GM19372 (cell line): ENCODE measurements around the gene LRFN3.
A peak's percentile ranks its signal among the peaks of the same experiment; 100 is the strongest.
"Not testable (repeated sequence)": the region's sequence is repeated elsewhere in the genome, so short reads cannot be mapped to it uniquely, and the experiment has no call there.

Experiments
- ATAC-seq: cut with Tn5 transposase; IDR thresholded peaks from one replicate; pipeline ENCODE4 v1.9.1; 2021; ENCODE audit warnings: mild to moderate bottlenecking, low read depth, moderate library complexity; ENCODE audit not compliant: unreplicated experiment

The LRFN3 gene, protein sequence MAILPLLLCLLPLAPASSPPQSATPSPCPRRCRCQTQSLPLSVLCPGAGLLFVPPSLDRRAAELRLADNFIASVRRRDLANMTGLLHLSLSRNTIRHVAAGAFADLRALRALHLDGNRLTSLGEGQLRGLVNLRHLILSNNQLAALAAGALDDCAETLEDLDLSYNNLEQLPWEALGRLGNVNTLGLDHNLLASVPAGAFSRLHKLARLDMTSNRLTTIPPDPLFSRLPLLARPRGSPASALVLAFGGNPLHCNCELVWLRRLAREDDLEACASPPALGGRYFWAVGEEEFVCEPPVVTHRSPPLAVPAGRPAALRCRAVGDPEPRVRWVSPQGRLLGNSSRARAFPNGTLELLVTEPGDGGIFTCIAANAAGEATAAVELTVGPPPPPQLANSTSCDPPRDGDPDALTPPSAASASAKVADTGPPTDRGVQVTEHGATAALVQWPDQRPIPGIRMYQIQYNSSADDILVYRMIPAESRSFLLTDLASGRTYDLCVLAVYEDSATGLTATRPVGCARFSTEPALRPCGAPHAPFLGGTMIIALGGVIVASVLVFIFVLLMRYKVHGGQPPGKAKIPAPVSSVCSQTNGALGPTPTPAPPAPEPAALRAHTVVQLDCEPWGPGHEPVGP

GRCh38 chr19:35935911-35936737 is at the start of gene LRFN3:
TSS of gene LRFN3 (plus strand) at chr19:35936374. CDS start at chr19:35939426, 3,052 bp downstream.
- no peak for ATAC-seq

DNA sequence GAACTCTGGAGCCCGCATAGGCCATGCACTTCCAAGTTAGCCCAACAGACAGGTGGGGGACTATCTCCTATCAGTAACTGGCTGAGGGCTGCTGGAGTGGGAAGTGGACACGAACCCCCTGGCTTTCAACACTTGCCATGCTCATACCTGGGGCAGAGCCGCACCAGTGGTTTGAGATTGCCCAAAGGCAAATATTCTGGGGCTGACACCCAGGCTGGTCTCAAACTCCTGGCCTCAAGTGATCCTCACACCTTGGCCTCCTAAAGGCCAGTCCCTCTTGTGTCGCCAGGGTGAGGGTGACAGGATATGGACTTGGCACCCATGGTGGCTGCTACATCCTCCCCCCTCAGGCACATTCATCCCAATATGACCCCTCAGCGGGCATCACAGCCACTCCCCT is 49.0 kb upstream of the LRFN3 start:
- no peak for ATAC-seq

DNA sequence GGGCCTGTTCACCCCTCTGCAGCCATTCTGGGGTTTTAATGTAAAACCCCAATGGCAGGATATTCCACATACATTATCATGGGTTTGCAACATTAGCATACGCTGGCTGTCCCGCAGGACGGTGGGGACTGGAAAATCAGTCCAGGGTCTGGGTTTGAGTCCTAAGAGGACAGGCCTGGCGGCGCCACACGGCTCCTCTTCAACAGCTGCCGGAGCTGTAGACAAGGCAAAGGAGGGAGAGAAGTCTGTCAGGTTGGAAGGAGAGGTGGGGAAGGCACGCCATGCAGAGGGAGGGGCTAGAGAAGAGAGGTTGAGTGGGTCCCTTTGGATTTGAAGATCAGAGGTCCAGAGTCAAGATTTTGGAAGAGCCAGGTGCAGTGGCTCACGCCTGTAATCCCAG is 47.8 kb upstream of the LRFN3 start:
- ATAC-seq: no peak

DNA sequence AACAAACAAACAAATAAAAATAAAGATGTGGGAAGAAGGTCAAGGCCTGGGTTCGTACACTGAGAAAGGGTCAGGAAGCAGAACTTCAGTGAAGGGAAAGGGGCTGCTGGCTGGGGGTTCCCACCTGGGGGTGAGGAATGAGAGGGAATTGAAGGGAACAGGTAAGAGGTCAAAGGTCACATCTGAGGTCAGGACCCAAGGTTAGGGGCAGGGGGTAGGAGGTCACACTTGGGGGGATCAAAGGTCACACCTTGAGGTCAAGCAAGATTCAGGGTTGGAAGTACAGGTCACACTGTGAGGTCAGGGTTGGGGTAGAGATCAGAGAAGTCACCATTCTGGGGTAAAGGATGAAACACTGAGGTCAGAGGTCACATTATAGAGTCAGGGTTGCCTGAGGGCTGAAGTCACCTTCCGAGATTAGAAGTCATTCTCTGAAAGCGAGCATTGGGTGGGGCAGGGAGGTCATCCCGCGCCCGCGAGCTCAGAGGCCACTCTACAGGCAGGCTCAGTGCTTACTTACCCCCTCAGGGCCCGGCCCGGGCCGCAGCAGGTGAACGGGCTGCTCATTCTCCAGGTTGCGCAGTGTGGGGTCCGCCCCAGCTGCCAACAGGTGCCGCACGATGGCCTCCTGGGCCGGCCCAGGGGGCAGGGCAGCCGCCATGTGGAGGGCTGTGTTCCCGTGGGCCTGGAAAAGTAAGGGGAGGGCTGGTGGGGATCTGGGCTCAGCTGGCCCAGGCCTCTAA is 46.6 kb upstream of the LRFN3 start:
- no peak for ATAC-seq

DNA sequence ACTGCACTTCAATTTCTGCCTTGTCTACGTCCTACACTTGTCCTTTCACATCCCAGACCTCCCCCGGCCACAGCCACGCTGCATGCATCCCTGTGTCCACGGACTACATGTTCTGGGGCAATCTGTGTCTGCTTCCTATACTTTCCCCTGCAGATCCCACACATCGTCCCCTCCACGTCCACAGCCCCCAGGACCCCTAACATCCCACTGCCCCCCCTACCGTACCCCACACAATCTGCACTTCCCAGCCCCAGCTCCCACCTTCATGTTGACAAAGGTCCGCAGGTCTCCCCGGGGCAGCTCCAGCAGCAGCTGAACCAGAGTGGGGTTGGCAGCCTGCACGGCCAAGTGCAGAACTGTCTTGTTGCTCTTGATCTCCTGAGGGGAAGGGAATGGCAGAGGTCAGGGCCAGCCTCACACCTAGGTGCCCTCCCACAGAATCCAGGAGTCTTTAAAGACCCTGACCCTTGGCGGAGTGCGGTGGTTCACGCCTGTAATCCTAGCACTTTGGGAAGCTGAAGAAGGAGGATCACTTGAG is 46.0 kb upstream of the LRFN3 start:
- ATAC-seq: no peak

- not testable (repeated sequence) for ATAC-seq
Measured at GRCh38 chr19:35891819-35892218, 44.4 kb upstream of the LRFN3 start.

GRCh38 chr19:35894342-35894741 is 41.8 kb upstream of the LRFN3 start:
- ATAC-seq: no peak

- no peak for ATAC-seq
Measured at GRCh38 chr19:35895911-35896642, 40.1 kb upstream of the LRFN3 start.

GRCh38 chr19:35896643-35897040 is 39.5 kb upstream of the LRFN3 start:
- ATAC-seq: no peak

DNA sequence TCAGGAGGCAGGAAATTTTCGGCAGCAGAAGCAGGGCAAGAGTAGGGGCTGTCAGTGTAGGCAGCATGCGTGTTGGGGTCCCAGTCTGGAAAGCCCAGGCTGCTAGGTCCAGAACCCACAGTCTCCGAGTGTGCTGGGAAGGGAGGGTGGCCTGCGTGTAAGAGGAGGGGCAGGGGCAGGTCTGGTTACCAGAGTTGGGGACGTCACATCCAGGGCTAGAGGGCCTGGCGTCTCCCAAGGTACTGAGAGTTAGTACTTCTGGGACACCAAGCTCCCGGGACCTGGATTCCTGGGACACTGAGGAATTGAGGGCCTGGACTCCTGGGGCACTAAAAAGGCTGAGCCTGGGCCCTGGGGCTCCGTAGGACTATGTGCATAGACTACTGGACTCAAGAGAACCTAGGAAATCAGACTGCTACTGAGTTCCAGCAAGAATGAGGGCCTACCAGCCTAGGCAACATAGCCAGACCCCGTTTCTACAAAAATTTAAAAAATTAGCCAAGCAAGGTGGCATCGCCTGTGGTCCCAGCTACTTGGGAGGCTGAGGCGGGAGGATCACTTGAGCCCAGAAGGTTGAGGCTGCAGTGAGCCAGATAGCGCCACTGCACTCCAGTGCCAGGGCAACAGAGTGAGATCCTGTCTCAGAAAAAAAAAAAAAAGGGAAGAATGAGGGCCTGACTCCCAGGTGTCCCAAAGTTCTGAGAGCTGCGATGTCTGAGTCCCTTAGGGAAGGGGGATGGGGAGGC is 38.3 kb upstream of the LRFN3 start:
- no peak for ATAC-seq

- ATAC-seq: no peak
Measured at GRCh38 chr19:35898499-35898809, 37.7 kb upstream of the LRFN3 start.

DNA sequence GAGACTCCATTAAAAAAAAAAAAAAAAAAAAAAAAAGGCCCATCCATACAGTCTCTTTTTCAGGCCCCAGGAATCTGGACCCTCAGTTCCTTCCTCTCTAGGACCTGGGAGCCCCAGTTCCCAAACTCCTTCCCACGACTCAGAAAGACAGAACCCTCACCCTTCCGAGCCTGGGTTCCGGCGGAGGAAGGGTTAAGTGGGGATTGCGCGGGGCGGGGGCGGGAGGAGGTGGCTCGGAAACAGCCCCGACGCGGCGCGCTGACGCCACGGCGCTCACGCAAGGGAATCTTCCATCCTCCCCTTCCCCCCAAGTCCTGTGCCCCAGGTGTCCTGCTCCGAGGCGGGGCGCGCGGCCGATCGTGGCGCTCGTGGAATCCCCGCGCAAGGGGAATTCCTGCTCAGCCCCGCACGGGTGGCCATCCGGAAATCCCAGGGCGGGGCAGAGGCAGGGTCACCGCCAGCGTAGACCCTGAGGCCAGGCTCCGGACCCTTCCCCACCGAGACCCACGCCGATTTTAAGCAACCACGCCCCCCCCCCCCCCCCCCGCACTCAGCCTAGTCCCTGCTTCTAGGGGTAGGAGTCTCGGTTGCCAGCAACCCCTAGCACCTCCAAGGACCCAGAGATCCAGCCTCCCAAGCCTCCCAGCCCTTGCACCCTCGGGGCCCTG is 36.5 kb upstream of the LRFN3 start:
- peak; percentile 41 for ATAC-seq

- ATAC-seq: no peak
Measured at GRCh38 chr19:35901055-35901644, 35.0 kb upstream of the LRFN3 start.

GRCh38 chr19:35901854-35902661 is 34.1 kb upstream of the LRFN3 start, which contains the start of gene HCST:
TSS of gene HCST (plus strand) at chr19:35902529. CDS start at chr19:35902594, 65 bp downstream.
- ATAC-seq: no peak

DNA sequence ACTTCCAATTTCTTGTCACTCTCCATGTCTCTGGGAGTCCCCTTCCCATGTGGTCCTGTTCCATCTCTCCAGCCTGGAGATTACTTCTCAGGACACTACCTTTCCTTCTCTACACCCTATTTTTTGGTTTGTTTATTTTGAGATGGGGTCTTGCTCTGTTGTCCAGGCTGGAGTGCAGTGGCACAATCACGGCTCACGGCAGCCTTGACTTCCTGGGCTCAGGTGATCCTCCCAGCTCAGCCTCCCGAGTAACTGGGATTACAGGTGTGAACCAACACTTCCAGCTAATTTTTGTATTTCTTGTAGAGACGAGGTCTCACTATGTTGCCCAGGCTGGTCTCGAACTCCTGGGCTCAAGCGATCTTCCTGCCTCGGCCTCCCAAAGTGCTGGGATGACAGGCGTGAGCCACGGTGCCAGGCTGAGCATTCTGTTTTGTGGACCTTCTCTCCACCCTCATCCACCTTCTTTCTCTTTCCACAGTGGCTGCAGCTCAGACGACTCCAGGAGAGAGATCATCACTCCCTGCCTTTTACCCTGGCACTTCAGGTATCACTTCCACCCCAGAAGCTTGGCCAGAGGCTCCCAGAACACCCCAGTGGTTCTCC is 33.2 kb upstream of the LRFN3 start:
- ATAC-seq: no peak

GRCh38 chr19:35903550-35904179 is 32.5 kb upstream of the LRFN3 start:
- no peak for ATAC-seq
